H1 (cell line): Measurements from ENCODE around the gene MAK. TPM values are rescaled to one million over a fixed set of nuclear protein-coding genes. Genes with fewer than 3 reads are reported as not detected.

Experiments
- CTBP2 ChIP-seq: IDR thresholded peaks from 2 replicates; pipeline ENCODE4 v1.7.0; 2011; ENCODE audit warnings: borderline replicate concordance, mild to moderate bottlenecking, moderate library complexity, mixed read lengths, low read length; ENCODE audit not compliant: insufficient read depth, insufficient read length
- HDAC2 ChIP-seq, 2 experiments: fragments of 300-600 bp in 1 of 2; sonication (generic) in 1 of 2; IDR thresholded peaks; 2 replicates each; pipeline ENCODE4 v1.6.1; 2011 to 2012; ENCODE audit warnings: low read depth in 2 of 2, low read length in 2 of 2, mild to moderate bottlenecking in 2 of 2, moderate library complexity in 2 of 2, borderline replicate concordance in 1 of 2, inconsistent platforms in 1 of 2
- SIX5 ChIP-seq: IDR thresholded peaks from 2 replicates; pipeline ENCODE4 v1.6.1; 2011; ENCODE audit warnings: mild to moderate bottlenecking, low read depth, low read length
- polyA plus RNA-seq, 7 experiments: library from polyadenylated mRNA; depleted of rRNA in 3 of 7; stranded (reverse) in 5 of 7; unstranded in 2 of 7; fragments of >200 nt in 5 of 7; fragments of 200-250 nt in 2 of 7; gene quantifications; 1 replicate in 5 of 7; 2 replicates in 1 of 7; 4 replicates in 1 of 7; pipeline versions ENCODE4 v1.2.1 to v1.2.3, GENCODE V29; 2011 to 2013; ENCODE audit warnings: missing spikeins in 2 of 7, mixed read lengths in 2 of 7
- total RNA-seq: library from RNA; stranded (reverse); fragmentation: NEBNext Ultra II Directional; extraction: Animal tissue kit (Norgen Biotek cat#: 25700); gene quantifications from 2 replicates; pipeline ENCODE4 v1.2.1, GENCODE V29; 2021

Gene MAK
- total and polyA plus RNA-seq, 2 of the 8 experiments (the other 6 are each of a cell fraction or from before 2014, with no cell fraction given) = 0.08 to 0.37 TPM

- TF ChIP-seq HDAC2 (IDR thresholded peaks at IDR 0.05; ENCODE audit: borderline replicate concordance in 1 of 2, low read depth in 2 of 2, low read length in 2 of 2) (no peak), SIX5 (no peak), CTBP2 (no peak)
Observed at GRCh38 chr6:10850728-10851127, 12.4 kb upstream of the MAK start (continued).
